ENCODE measurements around the gene TDRD1. TPM values are rescaled to one million over a fixed set of nuclear protein-coding genes. Genes with fewer than 3 reads are reported as not detected.

TDRD1 gene
- polyA plus RNA-seq, 1 experiment: not detected

DNA sequence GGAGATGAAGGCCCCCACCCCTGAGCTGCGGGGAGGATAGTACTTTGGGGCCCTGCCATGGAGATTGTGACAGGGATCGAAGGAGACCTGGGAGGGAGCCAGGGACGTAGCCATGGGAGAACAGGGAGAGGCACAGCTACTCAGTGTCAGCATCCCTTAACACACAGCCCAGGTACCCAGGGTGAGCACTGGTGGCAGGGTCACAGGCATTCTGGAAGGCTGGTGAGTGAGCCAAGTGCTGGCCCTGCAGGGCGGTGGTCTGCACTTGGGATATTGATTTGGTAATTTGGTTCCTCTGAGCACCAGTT is 99.7 kb downstream of the TDRD1 start:
- CTCF ChIA-PET: interaction anchor here (1.2 to 2.3 kb wide), 2 partner anchors 9 to 26 kb away, joined by 3 to 7 read pairs; no protein-coding TSS in a partner anchor
- no peak for TF ChIP-seq CTCF (IDR thresholded peaks at IDR 0.05; ENCODE audit: insufficient read depth, low read depth, low read length)
- DNase-seq (ENCODE audit: low read depth): no peak
- no peaks in the 10 kb centered on the region for H3K36me3 ChIP-seq (ENCODE audit: control insufficient read depth, insufficient read depth, low read length)
- POLR2A ChIA-PET: interaction anchor here (0.6 kb wide), 1 partner anchor 1520 kb away, joined by 3 read pairs; no protein-coding TSS in a partner anchor
- H3K4me3 ChIP-seq (ENCODE audit: low read depth, low read length): no peak overlapping the region
- peaks cover 12% of the 10 kb centered on the region for H3K27me3 ChIP-seq (ENCODE audit: control insufficient read depth, insufficient read depth, low read length)

DNA sequence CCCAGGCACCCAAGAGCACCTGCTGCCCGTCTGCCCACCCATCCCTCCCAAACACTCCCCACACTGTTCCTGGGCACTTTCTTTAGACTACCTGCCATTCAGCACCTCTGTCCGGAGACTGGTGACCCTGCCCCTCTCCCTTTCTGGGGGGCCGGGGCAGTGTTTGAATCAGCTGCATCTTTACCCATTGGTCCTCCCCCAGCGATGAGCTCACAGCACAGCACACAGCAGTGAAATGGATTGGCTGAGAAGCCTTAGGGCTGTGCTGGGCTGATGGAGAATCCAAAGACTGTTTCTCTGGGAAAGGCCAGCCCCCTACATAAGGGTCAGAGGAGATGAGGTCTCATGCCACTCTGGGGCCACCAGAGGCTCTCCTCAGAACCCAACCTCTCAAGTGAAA is 100.1 kb downstream of the TDRD1 start:
- ChIA-PET POLR2A (no interaction called here), CTCF (interaction anchor here (1.2 kb wide), 1 partner anchor 25 kb away, joined by 3 read pairs; no protein-coding TSS in a partner anchor)

DNA sequence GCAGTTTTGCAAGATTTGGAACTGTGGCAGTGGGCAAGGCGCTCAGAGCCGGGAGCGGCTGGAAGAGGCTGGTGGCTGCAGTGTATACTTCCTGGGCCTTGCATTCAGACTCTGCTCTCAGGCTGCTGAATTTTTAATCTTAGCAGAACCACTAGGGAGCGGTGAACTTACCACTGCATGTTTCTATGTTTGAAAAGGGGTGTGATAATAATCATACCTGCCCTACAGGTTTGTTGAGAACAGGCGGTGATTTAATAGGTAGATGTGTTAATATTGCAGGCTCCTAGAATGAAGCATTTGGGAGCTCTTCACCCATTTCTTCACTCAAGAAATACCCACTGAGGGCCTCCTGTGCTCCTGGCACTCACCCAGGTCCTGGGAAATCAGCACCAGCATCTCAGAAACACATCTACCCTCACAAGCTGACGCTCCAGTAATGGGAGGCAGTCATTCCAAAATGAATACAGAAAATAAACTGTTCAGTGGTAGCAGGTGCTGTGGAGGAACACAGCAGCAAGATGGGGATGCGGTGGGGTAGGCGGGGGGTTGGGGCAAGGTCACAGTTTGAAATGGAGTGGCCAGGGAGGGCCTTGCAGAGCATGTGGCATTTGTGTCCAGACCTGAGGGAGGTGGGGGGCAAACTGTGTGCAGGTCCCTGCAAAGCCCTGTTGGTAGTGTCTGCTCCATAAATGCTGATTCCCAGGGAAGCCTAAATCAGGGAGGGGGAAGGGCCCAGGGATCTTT is 100.9 kb downstream of the TDRD1 start:
- CTCF ChIA-PET: interaction anchor here (0.6 to 1.3 kb wide), 3 partner anchors 24 to 34 kb away, joined by 3 to 6 read pairs (median 3); no protein-coding TSS in a partner anchor
- H3K4me3 ChIP-seq (ENCODE audit: low read depth, low read length): no peak overlapping the region
- H3K27me3 ChIP-seq (ENCODE audit: control insufficient read depth, insufficient read depth, low read length): peaks cover 11% of the 10 kb centered on the region
- no peaks in the 10 kb centered on the region for H3K36me3 ChIP-seq (ENCODE audit: control insufficient read depth, insufficient read depth, low read length)
- POLR2A ChIA-PET: no interaction called here
- no peak for DNase-seq (ENCODE audit: low read depth)
- TF ChIP-seq CTCF (IDR thresholded peaks at IDR 0.05; ENCODE audit: insufficient read depth, low read depth, low read length): no peak

More for the DNA sequence above, 100.1 kb downstream of the TDRD1 start:
- H3K36me3 ChIP-seq (ENCODE audit: control insufficient read depth, insufficient read depth, low read length): no peaks in the 10 kb centered on the region
- no peak overlapping the region for H3K4me3 ChIP-seq (ENCODE audit: low read depth, low read length)
- TF ChIP-seq CTCF (IDR thresholded peaks at IDR 0.05; ENCODE audit: insufficient read depth, low read depth, low read length): no peak
- peaks cover 11% of the 10 kb centered on the region for H3K27me3 ChIP-seq (ENCODE audit: control insufficient read depth, insufficient read depth, low read length)
- DNase-seq (ENCODE audit: low read depth): no peak

DNA sequence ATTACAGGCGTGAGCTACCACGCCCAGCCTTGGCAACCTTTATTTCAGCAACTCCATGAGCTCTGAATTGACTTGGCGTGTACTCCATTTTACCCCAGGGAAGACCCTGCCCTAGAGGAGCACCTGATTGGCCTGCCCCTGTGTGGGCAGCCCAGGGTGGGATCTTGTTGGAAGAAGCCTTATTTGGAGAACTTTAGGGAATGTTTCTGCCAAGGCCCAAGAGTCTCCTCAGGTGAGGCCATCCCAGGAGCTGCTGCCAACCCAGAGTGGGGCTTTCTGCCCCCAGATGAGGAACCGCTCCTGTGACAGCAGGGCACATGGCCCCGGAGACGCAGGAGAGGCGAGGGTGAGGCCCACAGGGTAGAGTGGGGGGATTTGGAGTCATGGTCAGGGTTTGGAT is 101.9 kb downstream of the TDRD1 start:
- DNase-seq (ENCODE audit: low read depth): no peak
- TF ChIP-seq CTCF (IDR thresholded peaks at IDR 0.05; ENCODE audit: insufficient read depth, low read depth, low read length): no peak
- H3K36me3 ChIP-seq (ENCODE audit: control insufficient read depth, insufficient read depth, low read length): no peaks in the 10 kb centered on the region
- H3K4me3 ChIP-seq (ENCODE audit: low read depth, low read length): no peak overlapping the region
- ChIA-PET POLR2A (no interaction called here), CTCF (interaction anchor here (0.6 to 1.3 kb wide), 2 partner anchors 23 to 35 kb away, joined by 3 to 6 read pairs; no protein-coding TSS in a partner anchor)
- H3K27me3 ChIP-seq (ENCODE audit: control insufficient read depth, insufficient read depth, low read length): peaks cover 9% of the 10 kb centered on the region

- Histone ChIP-seq H3K4me3 (ENCODE audit: low read depth, low read length) (no peak overlapping the region), H3K27me3 (ENCODE audit: control insufficient read depth, insufficient read depth, low read length) (peaks cover 9% of the 10 kb centered on the region), H3K36me3 (ENCODE audit: control insufficient read depth, insufficient read depth, low read length) (no peaks in the 10 kb centered on the region)
- POLR2A ChIA-PET: no interaction called here
- CTCF ChIA-PET: interaction anchor here (1.3 to 1.6 kb wide), 2 partner anchors 15 to 23 kb away, joined by 3 to 6 read pairs; no protein-coding TSS in a partner anchor
- no peak for DNase-seq (ENCODE audit: low read depth)
- no peak for TF ChIP-seq CTCF (IDR thresholded peaks at IDR 0.05; ENCODE audit: insufficient read depth, low read depth, low read length)
Measured at GRCh38 chr10:114281461-114281860, 102.3 kb downstream of the TDRD1 start.

Small RNA genes lying within 50 kb of the gene (small RNA-seq; reads per million reads assigned to genes)
- not detected for gene RF02277 (ENCODE audit: insufficient read length, low read depth, low replicate concordance)

Other genes with a start within 250 kb of the TDRD1 start
- not detected in 2 replicates for gene ADRB1, start 135.5 kb upstream of the TDRD1 start, polyA plus RNA-seq (2011; rRNA removed)
- 2.2 and 5.4 TPM in 2 replicates for gene CCDC186, start 5.2 kb upstream of the TDRD1 start, polyA plus RNA-seq (2011; rRNA removed)
- 0.07 TPM in 1 of 2 replicates, not detected in the other for gene VWA2, start 59.9 kb downstream of the TDRD1 start, polyA plus RNA-seq (2011; rRNA removed)
- 0.10 and 0.22 TPM in 2 replicates for gene AFAP1L2, start 225.1 kb downstream of the TDRD1 start, polyA plus RNA-seq (2011; rRNA removed)